Measurements from ENCODE around the gene RLN3. TPM values are rescaled to one million over a fixed set of nuclear protein-coding genes. Genes with fewer than 3 reads are reported as not detected.

Gene RLN3
- total RNA-seq, 4 donors from 2014 or later: not detected

DNA sequence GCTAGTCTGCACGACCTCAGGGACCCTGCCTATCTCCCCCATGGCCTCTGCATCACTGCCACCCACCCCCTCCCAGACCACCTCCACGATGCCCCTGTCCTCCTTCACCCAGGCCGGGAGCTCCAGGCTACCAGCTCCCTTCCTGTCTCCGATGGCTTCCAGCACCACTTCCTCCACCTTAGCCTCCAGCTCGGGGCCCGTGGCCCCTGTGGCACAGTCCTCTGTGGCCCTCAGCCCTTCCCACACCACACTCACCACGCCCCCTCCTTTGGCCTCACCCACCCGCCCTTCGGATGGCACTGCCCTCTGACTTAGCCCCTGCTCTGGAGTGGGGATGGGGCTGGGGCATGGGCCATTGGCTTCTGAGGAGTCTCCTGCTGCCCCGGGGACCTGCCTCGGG lies 26.8 kb downstream of the RLN3 start:
- H3K27me3 ChIP-seq: peaks cover 0 to 35% (median 6%) of the 10 kb centered on the region in 4 donors
- TF ChIP-seq POLR2A (IDR thresholded peaks at IDR 0.05): no peak
- TF ChIP-seq, protein P1, sequence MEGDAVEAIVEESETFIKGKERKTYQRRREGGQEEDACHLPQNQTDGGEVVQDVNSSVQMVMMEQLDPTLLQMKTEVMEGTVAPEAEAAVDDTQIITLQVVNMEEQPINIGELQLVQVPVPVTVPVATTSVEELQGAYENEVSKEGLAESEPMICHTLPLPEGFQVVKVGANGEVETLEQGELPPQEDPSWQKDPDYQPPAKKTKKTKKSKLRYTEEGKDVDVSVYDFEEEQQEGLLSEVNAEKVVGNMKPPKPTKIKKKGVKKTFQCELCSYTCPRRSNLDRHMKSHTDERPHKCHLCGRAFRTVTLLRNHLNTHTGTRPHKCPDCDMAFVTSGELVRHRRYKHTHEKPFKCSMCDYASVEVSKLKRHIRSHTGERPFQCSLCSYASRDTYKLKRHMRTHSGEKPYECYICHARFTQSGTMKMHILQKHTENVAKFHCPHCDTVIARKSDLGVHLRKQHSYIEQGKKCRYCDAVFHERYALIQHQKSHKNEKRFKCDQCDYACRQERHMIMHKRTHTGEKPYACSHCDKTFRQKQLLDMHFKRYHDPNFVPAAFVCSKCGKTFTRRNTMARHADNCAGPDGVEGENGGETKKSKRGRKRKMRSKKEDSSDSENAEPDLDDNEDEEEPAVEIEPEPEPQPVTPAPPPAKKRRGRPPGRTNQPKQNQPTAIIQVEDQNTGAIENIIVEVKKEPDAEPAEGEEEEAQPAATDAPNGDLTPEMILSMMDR (IDR thresholded peaks at IDR 0.05): no peak
- intact Hi-C loops (cut with DNase I): no loop called here

DNA sequence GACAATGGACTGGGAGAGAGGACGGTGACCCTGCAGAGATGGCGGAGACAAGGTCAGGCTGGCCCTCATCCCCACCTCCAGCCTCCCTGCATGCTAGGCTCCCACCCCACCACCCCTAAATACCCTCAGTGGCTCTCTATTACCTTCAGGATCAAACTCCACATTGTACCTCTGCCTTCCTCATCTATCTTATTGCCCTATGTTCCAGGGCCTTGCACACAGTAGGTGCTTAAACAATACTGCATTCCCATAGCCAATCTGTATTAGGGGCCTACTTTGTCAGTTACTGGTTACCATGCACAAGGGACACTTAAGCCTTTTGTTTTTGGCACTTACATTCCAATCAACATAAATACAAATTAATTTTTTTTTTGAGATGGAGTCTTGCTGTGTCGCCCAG lies 27.4 kb downstream of the RLN3 start:
- Histone ChIP-seq H3K27me3 (peaks cover 0 to 42% (median 6%) of the 10 kb centered on the region in 4 donors), H3K4me1 (peaks cover 6 to 24% (median 8%) of the 10 kb centered on the region in 3 donors), H3K36me3 (peaks cover 0 to 18% (median 0%) of the 10 kb centered on the region in 3 donors), H3K4me3 (no peak overlapping the region), H3K27ac (no peak overlapping the region), H3K9me3 (no peaks in the 10 kb centered on the region)
- TF ChIP-seq POLR2A (IDR thresholded peaks at IDR 0.05): no peak
- TF ChIP-seq, protein P1 (IDR thresholded peaks at IDR 0.05): no peak
- no peak for DNase-seq
- WGBS, 2 donors: 81 to 92% methylated on average over 3 of the region's 3 CpGs
- intact Hi-C loops (cut with DNase I): no loop called here

More for the DNA sequence above, 26.8 kb downstream of the RLN3 start:
- Histone ChIP-seq H3K4me1 (peaks cover 6 to 24% (median 8%) of the 10 kb centered on the region in 3 donors), H3K4me3 (no peak overlapping the region), H3K36me3 (peaks cover 0 to 20% (median 0%) of the 10 kb centered on the region in 3 donors), H3K9me3 (no peaks in the 10 kb centered on the region), H3K27ac (no peak overlapping the region)
- WGBS, 2 donors: 69% methylated on average over 9 of the region's 11 CpGs; no CpG with 5 or more reads in 1 of the 2 donors
- no peak for DNase-seq

DNA sequence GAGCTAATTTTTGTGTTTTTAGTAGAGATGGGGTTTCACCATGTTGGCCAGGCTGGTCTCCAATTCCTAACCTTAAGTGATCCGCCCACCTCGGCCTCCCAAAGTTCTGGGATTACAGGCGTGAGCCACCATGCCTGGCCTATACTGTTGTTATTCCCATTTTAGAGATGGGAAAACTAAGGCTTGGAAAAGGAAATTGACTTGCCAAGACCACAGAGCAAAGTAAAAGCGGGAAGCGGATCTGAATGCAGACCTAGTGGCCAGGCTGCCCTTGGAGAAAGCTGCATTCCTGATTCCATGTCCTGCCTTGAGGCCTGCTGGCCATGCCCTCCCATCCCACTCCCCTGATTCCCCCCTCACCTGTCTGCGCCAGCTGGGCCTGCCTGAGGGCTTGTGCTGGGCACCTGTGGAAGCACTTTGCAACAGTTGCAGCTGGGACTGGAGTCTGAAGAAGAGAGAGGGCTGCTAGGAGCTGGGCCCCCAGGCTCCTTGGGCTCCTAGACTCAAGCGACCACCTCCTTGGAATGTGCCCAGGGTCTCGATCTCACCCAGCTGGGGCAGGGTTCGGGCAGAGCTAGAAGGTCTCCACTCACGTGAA lies 28.2 kb downstream of the RLN3 start:
- no peak for TF ChIP-seq POLR2A (IDR thresholded peaks at IDR 0.05)
- TF ChIP-seq, protein P1 (IDR thresholded peaks at IDR 0.05): no peak
- Histone ChIP-seq H3K27ac (no peak overlapping the region), H3K9me3 (no peaks in the 10 kb centered on the region), H3K27me3 (peaks cover 0 to 49% (median 6%) of the 10 kb centered on the region in 4 donors), H3K36me3 (peaks cover 0 to 10% (median 0%) of the 10 kb centered on the region in 3 donors), H3K4me1 (peaks cover 6 to 24% (median 8%) of the 10 kb centered on the region in 3 donors), H3K4me3 (no peak overlapping the region)
- intact Hi-C loops (cut with DNase I): no loop called here
- 91 to 97% methylated on average over 4 to 7 of the region's 10 CpGs for WGBS, 2 donors
- DNase-seq: no peak

DNA sequence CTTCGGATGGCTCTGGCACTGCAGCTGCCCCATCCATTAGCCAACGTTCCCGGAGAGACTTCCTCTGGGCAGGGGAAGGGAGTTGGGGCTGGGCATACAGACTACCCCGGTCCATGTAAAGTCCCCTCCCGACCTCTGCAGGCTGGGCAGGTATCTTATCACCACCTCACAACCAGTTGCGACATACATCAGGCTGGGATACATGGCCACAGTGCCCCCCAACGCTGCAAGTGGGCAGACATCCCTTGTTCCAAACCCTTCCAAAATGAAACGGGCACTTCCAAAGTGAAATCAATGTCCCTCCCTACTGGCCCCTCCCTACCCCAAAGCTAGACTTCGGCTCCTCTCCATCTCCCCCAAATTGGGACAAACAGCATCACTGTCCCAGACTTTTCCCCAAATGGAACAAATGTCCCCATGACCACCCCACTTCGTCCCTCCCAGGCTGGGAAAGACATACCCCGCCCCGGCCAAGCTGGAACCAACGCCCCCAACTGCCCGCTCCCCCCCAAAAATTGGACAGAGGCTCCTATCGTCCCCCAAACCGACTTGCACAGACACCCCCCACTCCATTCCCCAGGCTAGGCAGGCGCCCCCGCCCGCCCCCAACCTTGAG lies 28.9 kb downstream of the RLN3 start:
- Histone ChIP-seq H3K27me3 (peaks cover 0 to 56% (median 6%) of the 10 kb centered on the region in 4 donors), H3K4me3 (peak overlapping the region in 3 of 4 donors; percentile 25 to 64 (median 42)), H3K4me1 (peaks cover 8 to 27% (median 9%) of the 10 kb centered on the region in 3 donors), H3K9me3 (no peaks in the 10 kb centered on the region), H3K27ac (peak overlapping the region in 1 of 4 donors; percentile 25), H3K36me3 (peaks cover 0 to 7% (median 0%) of the 10 kb centered on the region in 3 donors)
- no peak for TF ChIP-seq POLR2A (IDR thresholded peaks at IDR 0.05)
- no peak for DNase-seq
- WGBS, 2 donors: 17 to 45% methylated on average over 7 to 9 of the region's 19 CpGs
- intact Hi-C loops (cut with DNase I): no loop called here

DNA sequence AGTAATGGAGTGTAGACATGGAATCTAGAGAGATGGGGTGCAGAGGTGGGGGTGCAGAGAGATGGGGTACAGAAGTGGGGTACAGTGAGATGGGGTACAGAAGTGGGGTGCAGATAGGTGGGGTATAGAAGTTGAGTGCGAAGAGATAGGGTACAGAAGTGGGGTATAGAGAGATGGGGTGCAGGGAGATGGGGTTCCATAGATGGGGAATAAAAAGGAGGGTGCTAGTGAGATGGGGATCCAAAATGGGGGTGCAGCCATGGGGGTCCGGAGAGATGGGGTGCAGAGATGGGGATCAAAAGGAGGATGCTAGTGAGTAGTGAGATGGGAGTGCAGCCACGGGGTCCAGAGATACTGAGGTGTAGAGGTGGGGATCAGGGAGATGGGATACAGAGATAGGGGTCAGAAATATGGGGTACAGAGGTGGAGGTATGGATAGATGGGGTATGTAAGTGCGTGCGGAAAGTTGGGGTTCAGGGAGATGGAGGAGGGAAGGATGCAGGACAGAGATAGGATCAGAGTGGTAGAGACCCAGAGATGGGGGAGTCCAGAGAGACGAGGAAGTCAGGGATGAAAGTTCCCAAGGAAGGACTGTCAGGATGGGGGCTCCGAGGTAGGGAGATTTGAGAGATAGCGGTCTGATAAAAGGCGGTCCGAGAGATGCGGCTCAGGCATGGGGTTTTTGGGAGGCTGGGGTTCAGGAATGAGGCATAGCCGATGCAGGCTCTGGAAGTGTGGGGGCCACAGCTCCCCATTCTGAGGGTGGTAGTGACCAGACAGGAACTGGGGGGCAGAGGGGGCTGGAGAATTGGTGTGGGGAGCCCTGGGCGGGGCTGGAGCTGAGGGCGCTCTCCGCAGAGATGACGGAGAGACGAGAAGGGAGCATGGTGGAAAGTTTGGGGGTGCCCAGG lies 30.5 kb downstream of the RLN3 start:
- no peak for DNase-seq

More for the DNA sequence above, 30.5 kb downstream of the RLN3 start:
- intact Hi-C loops (cut with DNase I): no loop called here
- Histone ChIP-seq H3K4me1 (peaks cover 8 to 32% (median 12%) of the 10 kb centered on the region in 3 donors), H3K36me3 (no peaks in the 10 kb centered on the region), H3K9me3 (no peaks in the 10 kb centered on the region), H3K27me3 (peaks cover 0 to 70% (median 6%) of the 10 kb centered on the region in 4 donors), H3K27ac (no peak overlapping the region), H3K4me3 (peak overlapping the region in 1 of 4 donors; percentile 64)
- TF ChIP-seq POLR2A (IDR thresholded peaks at IDR 0.05): no peak
- TF ChIP-seq, protein P1 (IDR thresholded peaks at IDR 0.05): no peak
- 25% methylated on average over 17 of the region's 17 CpGs for WGBS, 2 donors

All from esophagus squamous epithelium (tissue), 5 donors.